PC-9 (cell line): ENCODE data around the gene TSPAN10. TPM values are rescaled to one million over a fixed set of nuclear protein-coding genes. Genes with fewer than 3 reads are reported as not detected.

Source experiments
- BruUV-seq: library from RNA; stranded (reverse); fragments of 400-500 nt; replicated peaks from 2 replicates; lab custom pipeline; 2021; lab: Mats Ljungman, UMichigan
- CTCF ChIA-PET: fragments of 300-600 bp; sonication (Branson Sonifier 250); formaldehyde crosslinking; loops from one replicate; lab custom pipeline; 2022; ENCODE audit warnings: antibody characterized with exemption; lab: Charles Lee
- POLR2A ChIA-PET: fragments of 300-600 bp; sonication (Branson Sonifier 250); formaldehyde crosslinking; loops from one replicate; lab custom pipeline; 2022; ENCODE audit warnings: antibody characterized with exemption; ENCODE audit not compliant: unreplicated experiment; lab: Charles Lee
- DNase-seq, 2 experiments: peaks; one replicate each; pipeline versions ENCODE4 v3.0.0 to v3.0.0-alpha.2; 2015 to 2022; ENCODE audit warnings: mixed read lengths in 1 of 2
- H2AFZ ChIP-seq: fragments of 200-600 bp; sonication (generic); 2 replicates; pipeline ENCODE4 v1.8.1; 2017; ENCODE audit warnings: antibody characterized with exemption
- H3F3A ChIP-seq: fragments of 200-600 bp; sonication (generic); 2 replicates; pipeline ENCODE4 v1.8.1; 2017; ENCODE audit warnings: antibody characterized with exemption, mild to moderate bottlenecking, low read depth; ENCODE audit not compliant: insufficient read depth
- H3K27ac ChIP-seq: fragments of 200-600 bp; sonication (generic); 2 replicates; pipeline ENCODE4 v1.6.1; 2016; ENCODE audit warnings: mixed run types
- H3K27me3 ChIP-seq: fragments of 200-600 bp; sonication (generic); 2 replicates; pipeline ENCODE4 v1.6.1; 2016; ENCODE audit warnings: low read depth, mixed run types; ENCODE audit not compliant: insufficient read depth
- H3K36me3 ChIP-seq: fragments of 200-600 bp; sonication (generic); 2 replicates; pipeline ENCODE4 v1.6.1; 2016; ENCODE audit warnings: low read depth, mixed run types
- H3K4me1 ChIP-seq: fragments of 200-600 bp; sonication (generic); replicated peaks from 2 replicates; pipeline ENCODE4 v1.6.1; 2016; ENCODE audit warnings: mixed run types; ENCODE audit not compliant: insufficient read depth
- H3K4me2 ChIP-seq: fragments of 200-600 bp; sonication (generic); 2 replicates; pipeline ENCODE4 v1.6.1; 2017; ENCODE audit warnings: mixed run types
- H3K4me3 ChIP-seq: fragments of 200-600 bp; sonication (generic); 2 replicates; pipeline ENCODE4 v1.6.1; 2016; ENCODE audit warnings: mixed run types
- H3K79me2 ChIP-seq: fragments of 200-600 bp; sonication (generic); 2 replicates; pipeline ENCODE4 v1.6.1; 2017; ENCODE audit warnings: low read depth, mixed run types
- H3K9me2 ChIP-seq: fragments of 200-600 bp; sonication (generic); 2 replicates; pipeline ENCODE4 v1.8.1; 2017; ENCODE audit warnings: mild to moderate bottlenecking; ENCODE audit not compliant: insufficient read depth
- H3K9me3 ChIP-seq: fragments of 200-600 bp; sonication (generic); 2 replicates; pipeline ENCODE4 v1.8.1; 2016; ENCODE audit warnings: low read depth; ENCODE audit not compliant: insufficient read depth
- H4K20me1 ChIP-seq: fragments of 200-600 bp; sonication (generic); 2 replicates; pipeline ENCODE4 v1.8.1; 2017; ENCODE audit not compliant: insufficient read depth
- EZH2 ChIP-seq: fragments of 200-600 bp; sonication (generic); IDR thresholded peaks from 2 replicates; pipeline ENCODE4 v1.8.0; 2017; ENCODE audit warnings: antibody characterized with exemption, low read depth
- intact Hi-C: fragments of 100-400 bp; cut with micrococcal nuclease; formaldehyde crosslinking; loops from one replicate; pipeline ENCODE4 v1.10.0; 2022; ENCODE audit not compliant: unreplicated experiment
- total RNA-seq: library from RNA; stranded (reverse); gene quantifications from 2 replicates; pipeline ENCODE4 v1.2.3, GENCODE V29; 2021
- TF ChIP-seq, protein P1 (sequence below): fragments of 200-600 bp; sonication (generic); conservative IDR thresholded peaks from 2 replicates; pipeline ENCODE4 v1.6.1; 2017; ENCODE audit warnings: mixed run types, antibody characterized with exemption, mild to moderate bottlenecking, moderate library complexity

The TSPAN10 gene
- total RNA-seq, 1 experiment from 2014 or later = 8.6 TPM

DNA sequence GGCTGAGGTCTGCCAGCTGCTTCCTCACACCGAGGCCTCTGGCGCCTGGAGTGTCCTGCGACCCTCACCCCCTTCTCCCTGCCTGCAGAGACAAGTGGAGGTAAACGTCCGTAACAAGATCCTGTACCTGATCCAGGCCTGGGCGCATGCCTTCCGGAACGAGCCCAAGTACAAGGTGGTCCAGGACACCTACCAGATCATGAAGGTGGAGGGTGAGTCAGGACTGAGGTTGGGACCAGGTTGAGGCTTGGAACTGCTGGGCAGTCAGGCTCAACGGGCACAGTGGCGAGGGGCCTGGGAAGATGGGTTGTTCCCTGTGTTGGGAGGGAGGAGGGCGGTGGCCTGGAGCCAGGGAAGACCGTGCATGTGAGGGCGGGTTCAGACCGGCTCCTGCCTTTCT is 51.6 kb downstream of the TSPAN10 start:
- no peak overlapping the region for H3K4me3 ChIP-seq
- no peak overlapping the region for H3K4me2 ChIP-seq
- H3K9me2 ChIP-seq = no peaks in the 10 kb centered on the region
- no peaks in the 10 kb centered on the region for H3K27me3 ChIP-seq
- ChIA-PET POLR2A (no interaction called here), CTCF (no interaction called here)
- peaks cover 18% of the 10 kb centered on the region for H4K20me1 ChIP-seq
- H3K36me3 ChIP-seq = no peaks in the 10 kb centered on the region
- peaks cover 5% of the 10 kb centered on the region for H3K4me1 ChIP-seq
- peaks cover 34% of the 10 kb centered on the region for H3K79me2 ChIP-seq
- TF ChIP-seq EZH2 = no peak
- TF ChIP-seq, protein P1, sequence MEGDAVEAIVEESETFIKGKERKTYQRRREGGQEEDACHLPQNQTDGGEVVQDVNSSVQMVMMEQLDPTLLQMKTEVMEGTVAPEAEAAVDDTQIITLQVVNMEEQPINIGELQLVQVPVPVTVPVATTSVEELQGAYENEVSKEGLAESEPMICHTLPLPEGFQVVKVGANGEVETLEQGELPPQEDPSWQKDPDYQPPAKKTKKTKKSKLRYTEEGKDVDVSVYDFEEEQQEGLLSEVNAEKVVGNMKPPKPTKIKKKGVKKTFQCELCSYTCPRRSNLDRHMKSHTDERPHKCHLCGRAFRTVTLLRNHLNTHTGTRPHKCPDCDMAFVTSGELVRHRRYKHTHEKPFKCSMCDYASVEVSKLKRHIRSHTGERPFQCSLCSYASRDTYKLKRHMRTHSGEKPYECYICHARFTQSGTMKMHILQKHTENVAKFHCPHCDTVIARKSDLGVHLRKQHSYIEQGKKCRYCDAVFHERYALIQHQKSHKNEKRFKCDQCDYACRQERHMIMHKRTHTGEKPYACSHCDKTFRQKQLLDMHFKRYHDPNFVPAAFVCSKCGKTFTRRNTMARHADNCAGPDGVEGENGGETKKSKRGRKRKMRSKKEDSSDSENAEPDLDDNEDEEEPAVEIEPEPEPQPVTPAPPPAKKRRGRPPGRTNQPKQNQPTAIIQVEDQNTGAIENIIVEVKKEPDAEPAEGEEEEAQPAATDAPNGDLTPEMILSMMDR = no peak
- intact Hi-C loops = no loop called here
- peaks cover 11% of the 10 kb centered on the region; the same call in 1 of the 2 replicates for H3F3A ChIP-seq
- H3K9me3 ChIP-seq = no peaks in the 10 kb centered on the region
- H3K27ac ChIP-seq = no peak overlapping the region
- DNase-seq = no peak
- no peak overlapping the region for H2AFZ ChIP-seq
- BruUV-seq = no TSS peak

DNA sequence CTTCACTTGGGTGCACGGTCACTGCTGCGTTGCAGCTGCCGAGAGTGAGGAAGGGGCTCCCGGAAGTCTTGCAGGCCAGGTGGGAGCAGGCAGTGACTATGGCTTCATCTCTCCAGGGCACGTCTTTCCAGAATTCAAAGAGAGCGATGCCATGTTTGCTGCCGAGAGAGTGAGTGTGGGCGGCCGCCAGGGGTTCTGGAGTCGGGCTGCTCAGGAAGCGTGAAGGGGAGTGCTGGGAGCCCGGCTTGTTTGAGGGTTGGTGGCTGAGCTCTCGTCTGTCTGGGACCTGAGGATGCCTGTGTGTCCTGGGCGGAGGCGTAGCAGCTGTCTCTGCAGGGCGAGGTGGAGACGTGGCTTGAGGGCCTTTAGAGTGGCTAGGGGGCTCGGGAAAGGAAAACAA is 53.1 kb downstream of the TSPAN10 start:
- Histone ChIP-seq H3K9me3 (no peaks in the 10 kb centered on the region), H3K9me2 (no peaks in the 10 kb centered on the region), H3K4me2 (no peak overlapping the region), H3F3A (peaks cover 6% of the 10 kb centered on the region; the same call in 1 of the 2 replicates), H3K4me3 (no peak overlapping the region), H3K36me3 (no peaks in the 10 kb centered on the region), H3K79me2 (peaks cover 24% of the 10 kb centered on the region), H3K27me3 (no peaks in the 10 kb centered on the region), H2AFZ (no peak overlapping the region), H3K27ac (no peak overlapping the region), H3K4me1 (peaks cover 5% of the 10 kb centered on the region; the same call in 1 of the 2 replicates), H4K20me1 (peaks cover 18% of the 10 kb centered on the region)
- TF ChIP-seq, protein P1 = no peak
- TF ChIP-seq EZH2 = no peak
- POLR2A ChIA-PET = no interaction called here
- BruUV-seq = no TSS peak
- DNase-seq = no peak
- intact Hi-C loops = no loop called here
- CTCF ChIA-PET = no interaction called here

DNA sequence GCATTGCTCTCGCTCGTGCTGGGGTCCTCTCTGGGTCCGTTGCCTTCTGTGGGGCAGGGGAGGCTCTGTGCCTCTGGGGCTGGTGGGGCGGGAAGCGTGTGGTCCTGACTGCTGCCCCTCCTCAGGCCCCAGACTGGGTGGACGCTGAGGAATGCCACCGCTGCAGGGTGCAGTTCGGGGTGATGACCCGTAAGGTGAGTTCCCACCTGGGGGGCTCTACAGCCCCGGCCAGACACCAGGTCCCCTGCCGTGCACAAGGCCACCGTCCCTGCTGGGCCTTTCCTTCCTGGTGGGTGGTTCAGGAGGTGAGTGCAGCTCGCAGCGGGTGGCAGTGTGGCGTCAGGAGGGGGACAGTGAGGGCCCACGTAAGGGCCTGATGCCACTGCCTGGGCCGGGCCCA is 53.6 kb downstream of the TSPAN10 start:
- intact Hi-C loops = no loop called here
- Histone ChIP-seq H3K9me3 (no peaks in the 10 kb centered on the region), H2AFZ (no peak overlapping the region), H3K9me2 (no peaks in the 10 kb centered on the region), H4K20me1 (peaks cover 13% of the 10 kb centered on the region), H3K27ac (no peak overlapping the region), H3K36me3 (no peaks in the 10 kb centered on the region), H3F3A (peaks cover 2% of the 10 kb centered on the region; the same call in 1 of the 2 replicates), H3K27me3 (no peaks in the 10 kb centered on the region), H3K4me2 (no peak overlapping the region), H3K4me3 (no peak overlapping the region), H3K79me2 (peaks cover 19% of the 10 kb centered on the region), H3K4me1 (peaks cover under 1% of the 10 kb centered on the region; the same call in 1 of the 2 replicates)
- no TSS peak for BruUV-seq
- no peak for TF ChIP-seq EZH2
- TF ChIP-seq, protein P1 = no peak
- POLR2A ChIA-PET = no interaction called here
- DNase-seq = no peak
- CTCF ChIA-PET = no interaction called here
